CD14-positive monocyte (primary cell): Measurements from ENCODE around the gene HADHA. TPM values are rescaled to one million over a fixed set of nuclear protein-coding genes. Genes with fewer than 3 reads are reported as not detected.

Experiments used
- DNase-seq, 3 donors: peaks; one replicate each; pipeline ENCODE4 v3.0.0-alpha.2; 2011 to 2022
- H2AFZ ChIP-seq: 2 replicates; pipeline ENCODE4 v1.6.0; 2012; ENCODE audit warnings: mild to moderate bottlenecking, low read depth, low read length, inconsistent platforms; ENCODE audit not compliant: insufficient read depth, poor library complexity, severe bottlenecking
- H3K27ac ChIP-seq, 2 donors: 1 replicate in 1 of 2; 2 replicates in 1 of 2; pipeline ENCODE4 v1.5.1; 2012 to 2013; ENCODE audit warnings: low read length in 2 of 2, control low read depth in 1 of 2, inconsistent platforms in 1 of 2, low read depth in 1 of 2, mild to moderate bottlenecking in 1 of 2
- H3K27me3 ChIP-seq, 2 donors: one replicate each; pipeline versions ENCODE4 v1.6.0 to v1.6.1; 2011 to 2013; ENCODE audit warnings: low read length in 2 of 2; ENCODE audit not compliant: control insufficient read depth in 2 of 2, insufficient read depth in 2 of 2
- H3K36me3 ChIP-seq, 2 donors: replicated peaks in 1 of 2; 1 replicate in 1 of 2; 2 replicates in 1 of 2; pipeline versions ENCODE4 v1.5.1 to v1.6.1; 2012 to 2013; ENCODE audit warnings: low read length in 2 of 2, control low read depth in 1 of 2, inconsistent platforms in 1 of 2, mild to moderate bottlenecking in 1 of 2; ENCODE audit not compliant: insufficient read depth in 2 of 2, control insufficient read depth in 1 of 2
- H3K4me1 ChIP-seq, 2 donors: 1 replicate in 1 of 2; 2 replicates in 1 of 2; pipeline versions ENCODE4 v1.5.1 to v1.6.1; 2012 to 2013; ENCODE audit warnings: low read length in 2 of 2, control low read depth in 1 of 2, inconsistent platforms in 1 of 2, mild to moderate bottlenecking in 1 of 2, moderate library complexity in 1 of 2; ENCODE audit not compliant: insufficient read depth in 2 of 2, control insufficient read depth in 1 of 2
- H3K4me2 ChIP-seq: replicated peaks from 2 replicates; pipeline ENCODE3; 2012; ENCODE audit warnings: low read length, moderate library complexity, mild to moderate bottlenecking; ENCODE audit not compliant: poor library complexity, severe bottlenecking; ENCODE audit errors: extremely low read depth
- H3K4me3 ChIP-seq, 3 experiments: fragments of 200-600 bp in 1 of 3; sonication (generic) in 1 of 3; replicated peaks in 1 of 3; 1 replicate in 2 of 3; 2 replicates in 1 of 3; pipeline ENCODE4 v1.5.1; 2011 to 2013; ENCODE audit warnings: low read length in 3 of 3, mild to moderate bottlenecking in 3 of 3, control low read depth in 2 of 3, low read depth in 2 of 3, inconsistent platforms in 1 of 3, moderate library complexity in 1 of 3
- H3K79me2 ChIP-seq: 2 replicates; pipeline ENCODE4 v1.6.0; 2012; ENCODE audit warnings: mild to moderate bottlenecking, control low read depth, inconsistent platforms, low read length, moderate library complexity; ENCODE audit not compliant: insufficient read depth
- H3K9ac ChIP-seq: 2 replicates; pipeline ENCODE4 v1.6.0; 2017; ENCODE audit warnings: low read length, mild to moderate bottlenecking; ENCODE audit not compliant: insufficient read depth, poor library complexity, severe bottlenecking
- H3K9me3 ChIP-seq, 2 donors: replicated peaks in 1 of 2; 1 replicate in 1 of 2; 2 replicates in 1 of 2; pipeline versions ENCODE4 v1.5.1 to v1.6.1; 2012 to 2013; ENCODE audit warnings: low read length in 2 of 2, control low read depth in 1 of 2; ENCODE audit not compliant: control insufficient read depth in 1 of 2, insufficient read depth in 1 of 2
- H4K20me1 ChIP-seq: 2 replicates; pipeline ENCODE4 v1.6.0; 2012; ENCODE audit warnings: mild to moderate bottlenecking, low read length, control low read depth, moderate library complexity; ENCODE audit not compliant: insufficient read depth
- H3K27ac Mint-ChIP-seq, 7 donors: one replicate each; pipeline ENCODE4 v1.8.0; 2020; ENCODE audit warnings: mild to moderate bottlenecking in 7 of 7, mixed read lengths in 7 of 7, moderate library complexity in 6 of 7, inconsistent platforms in 2 of 7
- H3K27me3 Mint-ChIP-seq, 3 donors: one replicate each; pipeline ENCODE4 v1.8.0; 2021 to 2022; ENCODE audit warnings: low read depth in 3 of 3, mild to moderate bottlenecking in 3 of 3, mixed read lengths in 3 of 3, moderate library complexity in 3 of 3, inconsistent platforms in 1 of 3
- H3K36me3 Mint-ChIP-seq, 2 donors: one replicate each; pipeline ENCODE4 v1.8.0; 2020; ENCODE audit warnings: mixed read lengths in 2 of 2, inconsistent platforms in 1 of 2, mild to moderate bottlenecking in 1 of 2
- H3K4me1 Mint-ChIP-seq: one replicate; pipeline ENCODE4 v1.8.0; 2020; ENCODE audit warnings: mild to moderate bottlenecking, mixed read lengths
- H3K4me3 Mint-ChIP-seq, 2 donors: one replicate each; pipeline ENCODE4 v1.8.0; 2020; ENCODE audit warnings: mild to moderate bottlenecking in 2 of 2, mixed read lengths in 2 of 2, moderate library complexity in 1 of 2
- H3K9me3 Mint-ChIP-seq, 7 donors: one replicate each; pipeline ENCODE4 v1.8.0; 2020 to 2022; ENCODE audit warnings: mixed read lengths in 7 of 7, mild to moderate bottlenecking in 6 of 7, moderate library complexity in 6 of 7, inconsistent platforms in 2 of 7
- CTCF ChIP-seq: fragments of 200-600 bp; IDR thresholded peaks from one replicate; pipeline ENCODE4 v1.8.0; 2022; ENCODE audit warnings: antibody characterized with exemption, mild to moderate bottlenecking
- WGBS: methylation state at CpG from one replicate; pipeline ENCODE4 v1.1.5; 2013; ENCODE audit warnings: missing lambda C conversion rate; ENCODE audit not compliant: insufficient coverage; 5-methylcytosine and 5-hydroxymethylcytosine counted together
- intact Hi-C, 2 donors: fragments of 100-400 bp; cut with micrococcal nuclease; formaldehyde crosslinking; loops; one replicate each; pipeline versions ENCODE4 v1.15.0 to v1.15.1; 2023
- polyA plus RNA-seq, 3 donors: library from polyadenylated mRNA; depleted of rRNA in 1 of 3; unstranded in 2 of 3; stranded (reverse) in 1 of 3; fragments of 300-500 nt in 2 of 3; fragments of >200 nt in 1 of 3; fragmentation: Illumina TruSeq in 2 of 3; gene quantifications; 1 replicate in 2 of 3; 2 replicates in 1 of 3; pipeline ENCODE4 v1.2.3, GENCODE V29; 2012 to 2021

Gene HADHA
- polyA plus RNA-seq, 3 donors = 60.2 to 187 (median 155) TPM

- H3K9ac ChIP-seq = peak overlapping the region; percentile 95
- H3K79me2 ChIP-seq = peaks cover 98% of the 10 kb centered on the region
- Mint-ChIP-seq H3K9me3 (peaks cover 0 to 2% (median 0%) of the 10 kb centered on the region in 7 donors), H3K4me3 (peak overlapping the region; percentile 98 to 99), H3K36me3 (no peaks in the 10 kb centered on the region), H3K27ac (peak overlapping the region in 6 of 7 donors; percentile 98 to 100 (median 100)), H3K27me3 (no peaks in the 10 kb centered on the region), H3K4me1 (peaks cover 52% of the 10 kb centered on the region)
- no peak for DNase-seq
- peak overlapping the region; percentile 97 for H2AFZ ChIP-seq
- H3K4me2 ChIP-seq = peak overlapping the region; percentile 96
- no peaks in the 10 kb centered on the region for H3K36me3 ChIP-seq
- H3K4me1 ChIP-seq = peaks cover 34 to 54% of the 10 kb centered on the region in 2 donors
- no peak for TF ChIP-seq CTCF
- WGBS = 0% methylated on average over 2 of the region's 3 CpGs
- intact Hi-C loops = loop anchor here in 1 of 2 donors (2.0 to 10.0 kb wide), 2 partner anchors 101 to 219 kb away; partner anchors contain the start of genes ADGRF3 and SELENOI
- H3K4me3 ChIP-seq = peak overlapping the region; percentile 76 to 97 (median 79)
- H4K20me1 ChIP-seq = peaks cover 78% of the 10 kb centered on the region
- H3K9me3 ChIP-seq = no peaks in the 10 kb centered on the region
- H3K27ac ChIP-seq = peak overlapping the region in 1 of 2 donors; percentile 97
- no peaks in the 10 kb centered on the region for H3K27me3 ChIP-seq
These were observed 1.4 kb upstream of the HADHA start for GRCh38 chr2:26245810-26246209.

GRCh38 chr2:26245231-26245732 is 850 bp upstream of the HADHA start:
- peaks cover 55% of the 10 kb centered on the region for H3K4me1 Mint-ChIP-seq

More at GRCh38 chr2:26245231-26245732, 850 bp upstream of the HADHA start:
- H3K9ac ChIP-seq = peak overlapping the region; percentile 95
- no peaks in the 10 kb centered on the region for H3K27me3 ChIP-seq
- peak overlapping the region; percentile 97 for H2AFZ ChIP-seq
- H3K36me3 Mint-ChIP-seq = no peaks in the 10 kb centered on the region
- H3K4me3 ChIP-seq = peak overlapping the region; percentile 76 to 97 (median 79)
- intact Hi-C loops = loop anchor here in 1 of 2 donors (2.0 to 10.0 kb wide), 2 partner anchors 102 to 220 kb away; partner anchors contain the start of genes ADGRF3 and SELENOI
- peak overlapping the region; percentile 98 to 100 (median 100) for H3K27ac Mint-ChIP-seq
- H3K27me3 Mint-ChIP-seq = no peaks in the 10 kb centered on the region
- DNase-seq = no peak
- peak overlapping the region; percentile 97 to 98 for H3K27ac ChIP-seq
- peaks cover 98% of the 10 kb centered on the region for H3K79me2 ChIP-seq
- WGBS = 0% methylated on average over 17 of the region's 21 CpGs
- H4K20me1 ChIP-seq = peaks cover 78% of the 10 kb centered on the region
- no peak for TF ChIP-seq CTCF
- H3K4me1 ChIP-seq = peaks cover 40 to 59% of the 10 kb centered on the region in 2 donors
- H3K36me3 ChIP-seq = no peaks in the 10 kb centered on the region
- peaks cover 0 to 2% (median 0%) of the 10 kb centered on the region in 7 donors for H3K9me3 Mint-ChIP-seq
- no peaks in the 10 kb centered on the region for H3K9me3 ChIP-seq
- peak overlapping the region; percentile 98 to 99 for H3K4me3 Mint-ChIP-seq
- H3K4me2 ChIP-seq = peak overlapping the region; percentile 96
